Measurements from ENCODE around the gene KCNQ1OT1.

- TF ChIP-seq CTCF (IDR thresholded peaks at IDR 0.05 in 8 of 11, conservative IDR thresholded peaks at IDR 0.05 in 3 of 11): no peak
- TF ChIP-seq POLR2A (IDR thresholded peaks at IDR 0.05): no peak
Observed at GRCh38 chr11:2678396-2678795, 21.4 kb downstream of the KCNQ1OT1 start.
